CD4-positive, alpha-beta T cell treated with Interleukin-10 for 1 hour (primary cell): Measurements from ENCODE around the gene PACRG.

Source experiments
- DNase-seq: peaks from one replicate; pipeline ENCODE4 v3.0.0-alpha.2; 2020

Gene PACRG

DNA sequence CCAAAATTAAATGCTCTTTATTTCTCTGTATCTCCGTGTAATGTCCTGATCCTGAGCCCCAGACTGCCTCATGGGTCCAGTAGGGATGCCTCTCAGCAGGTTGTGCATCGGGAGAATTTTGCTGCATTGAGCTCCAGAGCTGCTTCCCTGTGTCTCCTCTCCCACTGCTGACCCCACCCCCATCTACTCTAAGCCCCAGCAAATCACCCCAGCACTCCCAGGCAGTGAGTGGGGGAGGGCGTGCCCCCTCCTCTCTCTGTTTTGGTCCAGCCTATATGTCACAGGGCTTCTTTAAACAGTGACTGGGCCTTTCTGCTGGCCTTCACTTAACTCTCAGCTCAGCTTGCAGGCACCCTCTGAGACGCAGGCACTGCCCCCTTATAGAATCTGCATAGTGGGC, 458.0 kb downstream of the PACRG start:
- DNase-seq: no peak

DNA sequence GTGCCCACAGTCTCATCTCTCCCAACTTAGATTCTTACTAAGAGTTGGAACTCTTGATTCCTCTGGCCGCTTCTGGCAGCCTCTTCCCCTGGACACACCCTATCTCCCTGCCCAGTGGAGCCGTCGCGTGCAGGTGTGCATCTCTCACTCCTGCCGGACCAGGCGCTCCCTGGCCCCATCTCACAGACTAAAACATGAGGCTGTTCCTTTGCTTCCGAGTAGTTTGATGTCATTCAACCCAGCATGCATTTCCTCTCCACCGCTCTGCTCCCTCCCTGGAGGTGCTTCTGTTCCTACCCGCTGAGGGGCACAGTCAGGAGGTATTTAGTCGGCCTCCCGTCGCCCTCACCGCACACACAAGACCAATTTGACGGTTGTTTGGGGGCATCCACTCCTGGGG, 458.8 kb downstream of the PACRG start:
- DNase-seq: no peak

DNA sequence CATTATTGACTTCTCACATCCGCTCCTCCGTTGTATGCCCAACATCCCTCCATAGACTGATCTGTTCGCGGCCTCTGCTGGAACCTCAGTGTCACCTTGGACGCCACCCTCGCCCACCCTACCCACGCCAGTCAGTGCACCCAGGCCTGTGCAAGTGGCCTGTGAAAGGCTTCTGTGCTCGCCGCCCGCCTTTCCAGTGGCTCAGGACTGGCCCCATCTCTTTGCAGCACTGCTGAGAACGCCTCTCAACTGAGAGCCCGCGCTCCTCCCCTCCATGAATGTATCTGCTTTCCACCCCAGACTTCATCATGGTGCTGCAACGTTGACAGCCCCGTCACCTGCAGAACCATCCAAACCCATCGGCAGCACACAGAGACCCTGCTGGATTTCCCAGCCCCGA, 459.4 kb downstream of the PACRG start:
- no peak for DNase-seq

GRCh38 chr6:163187606-163188005, 459.8 kb downstream of the PACRG start:
- DNase-seq: no peak

GRCh38 chr6:163188746-163189145, 461.0 kb downstream of the PACRG start:
- no peak for DNase-seq

- DNase-seq: no peak
Measured at GRCh38 chr6:163189609-163190008, 461.8 kb downstream of the PACRG start.

DNA sequence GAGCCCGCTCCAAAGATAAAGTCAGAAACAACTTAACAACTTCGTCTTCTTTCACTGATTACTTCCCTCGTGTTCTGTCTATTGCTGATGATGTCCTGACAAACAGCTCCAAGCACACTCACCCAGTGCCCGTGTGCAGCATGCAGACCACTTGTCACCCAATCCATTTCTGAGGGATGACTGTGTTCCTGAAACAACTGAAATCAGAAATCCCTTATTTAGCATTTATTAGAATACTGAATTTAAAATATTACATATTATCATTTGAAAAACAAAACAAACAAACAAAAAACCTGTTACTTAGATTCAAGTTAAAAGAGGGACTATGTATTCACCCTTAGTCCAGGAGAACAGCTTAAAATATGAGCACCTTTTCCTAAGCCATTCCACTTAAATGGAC, 463.0 kb downstream of the PACRG start:
- DNase-seq: no peak

DNA sequence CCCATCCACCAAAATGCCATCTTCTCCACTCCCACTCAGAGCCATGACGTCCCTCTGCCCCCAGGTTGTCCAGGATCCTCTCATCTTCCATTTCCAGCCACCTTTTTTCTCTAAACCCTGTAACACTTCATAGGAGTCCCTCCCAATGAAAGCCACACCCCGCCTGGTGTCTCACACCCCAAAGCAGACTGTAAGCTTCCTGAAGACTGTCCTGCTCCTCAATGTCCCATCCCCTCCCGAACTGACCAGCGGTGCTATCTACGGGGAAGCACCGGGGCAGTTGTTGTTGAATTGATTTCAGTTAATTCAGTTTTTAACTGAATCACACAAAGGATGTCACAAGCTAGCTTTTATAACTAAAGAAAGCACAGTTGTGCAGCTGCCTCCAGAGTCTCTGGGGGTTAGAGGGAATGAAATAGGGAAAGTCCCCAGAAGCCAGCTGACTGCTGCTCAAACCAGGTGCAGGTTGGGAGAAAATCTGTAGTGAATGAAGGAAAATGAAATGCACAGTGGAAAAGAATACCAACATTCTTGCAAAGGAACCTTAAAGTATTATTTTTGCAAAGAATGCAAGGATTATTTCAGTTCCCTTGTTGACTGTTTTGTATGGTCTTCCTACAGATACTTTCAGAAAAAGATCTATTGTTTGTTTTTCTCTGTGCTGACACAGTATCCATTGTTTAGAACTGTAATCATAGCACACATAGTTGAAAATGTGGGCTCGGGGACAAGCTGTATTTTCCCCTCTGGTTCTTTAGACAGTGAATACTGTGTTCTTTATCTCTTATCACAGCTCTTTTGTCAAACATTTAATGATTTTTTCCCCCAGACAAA, 464.1 kb downstream of the PACRG start:
- no peak for DNase-seq

- DNase-seq: no peak
Measured at GRCh38 chr6:163192591-163192990, 464.8 kb downstream of the PACRG start.

DNA sequence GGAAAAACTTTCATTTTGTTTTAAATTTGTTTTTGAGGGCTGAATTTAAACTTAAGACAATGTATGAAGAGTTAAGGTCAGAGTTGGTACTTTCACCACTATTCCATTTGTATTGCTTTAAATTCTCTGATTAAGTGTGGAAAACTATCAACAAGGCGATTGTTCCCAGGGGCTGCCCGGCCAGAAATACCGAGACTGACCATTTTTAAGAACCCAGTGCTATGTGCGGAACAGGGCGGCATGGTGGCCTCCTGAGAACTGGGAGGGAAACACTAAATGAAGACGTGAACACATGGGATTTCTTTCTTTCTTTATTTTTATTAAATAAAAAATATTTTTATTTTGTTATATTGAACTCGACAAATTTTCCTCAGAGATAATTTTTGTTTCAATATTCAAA, 465.6 kb downstream of the PACRG start:
- DNase-seq: no peak

DNA sequence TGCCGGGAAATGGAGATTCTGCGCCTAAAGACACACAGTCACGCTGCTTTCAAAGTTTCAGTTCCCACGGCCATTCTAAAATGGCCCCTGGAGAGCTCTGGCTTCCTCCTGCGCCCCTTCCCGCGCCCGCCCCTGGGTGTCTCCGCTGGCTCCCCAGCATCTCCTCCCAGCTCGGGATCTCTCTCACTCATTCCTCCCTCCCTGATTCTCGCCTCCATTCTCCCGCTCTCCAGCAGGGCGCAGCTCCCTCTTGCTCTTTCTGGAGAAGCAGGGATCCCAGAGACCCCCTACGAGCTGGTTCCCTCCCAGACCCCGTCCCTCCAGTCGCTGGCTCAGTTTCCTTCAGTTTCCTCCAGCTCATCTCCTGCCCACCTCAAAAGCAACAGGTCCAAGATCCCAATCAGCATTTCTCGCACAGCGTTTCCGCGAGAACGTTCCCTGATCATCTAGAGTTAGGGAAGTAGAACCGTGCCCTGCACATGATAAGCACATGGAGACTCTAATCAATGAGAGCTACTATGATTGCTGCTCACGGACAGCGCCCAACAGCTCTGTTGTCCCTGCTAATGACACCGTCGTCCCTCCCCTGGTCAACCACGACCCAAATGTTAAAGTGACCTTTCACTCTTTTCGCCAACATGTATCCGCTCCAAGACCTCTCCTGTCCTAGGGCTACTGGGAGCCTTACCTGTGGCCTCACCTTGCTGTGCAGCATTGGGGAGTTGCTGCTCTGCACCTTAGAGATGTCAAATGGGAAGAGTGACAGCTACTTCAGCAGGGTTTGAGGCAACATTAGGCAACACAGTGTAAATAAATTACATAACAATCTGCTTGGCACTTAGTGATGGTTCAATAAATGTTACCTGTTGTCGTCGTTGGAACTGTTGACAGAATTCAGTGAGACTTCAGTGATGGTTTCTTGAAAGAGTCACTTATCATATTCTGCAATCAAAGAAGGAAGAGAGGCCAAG, 468.2 kb downstream of the PACRG start:
- no peak for DNase-seq

DNA sequence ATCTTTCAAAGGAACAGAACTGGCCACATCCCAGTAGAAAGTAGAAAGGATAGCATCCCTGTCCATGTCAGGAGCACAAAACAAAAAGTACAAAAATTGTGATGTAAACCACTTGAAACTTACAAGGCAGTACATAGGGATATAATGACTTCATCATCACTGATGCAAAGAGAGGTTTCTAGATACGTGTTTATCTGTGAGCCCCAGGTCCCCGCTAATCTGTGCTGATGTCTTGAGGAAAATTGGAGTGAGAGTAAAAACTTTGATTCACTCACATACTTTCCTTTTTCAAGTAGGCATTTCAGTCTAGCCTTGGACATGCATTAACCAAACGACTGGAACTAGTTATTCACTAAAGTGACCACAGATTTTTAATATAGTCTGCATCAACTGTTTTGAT, 470.1 kb downstream of the PACRG start:
- DNase-seq: no peak

DNA sequence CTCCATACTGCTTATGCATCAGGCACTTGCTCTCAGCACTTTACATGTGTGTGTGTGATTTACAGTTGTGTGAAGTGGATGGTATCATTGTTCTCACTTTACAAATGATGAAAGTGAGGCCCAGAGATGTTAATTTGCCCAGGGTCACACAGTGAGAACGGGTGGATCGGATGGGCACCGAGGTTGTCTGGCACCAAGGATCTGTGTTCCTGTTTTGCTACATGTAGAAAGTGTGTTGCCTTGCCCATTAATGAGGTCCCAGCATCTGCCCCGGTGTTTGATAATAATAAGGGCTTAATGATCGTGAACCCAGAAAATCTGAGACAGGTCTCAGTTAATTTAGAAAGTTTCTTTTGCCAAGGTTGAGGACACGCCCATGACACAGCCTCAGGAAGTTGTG, 470.6 kb downstream of the PACRG start:
- DNase-seq: no peak

DNA sequence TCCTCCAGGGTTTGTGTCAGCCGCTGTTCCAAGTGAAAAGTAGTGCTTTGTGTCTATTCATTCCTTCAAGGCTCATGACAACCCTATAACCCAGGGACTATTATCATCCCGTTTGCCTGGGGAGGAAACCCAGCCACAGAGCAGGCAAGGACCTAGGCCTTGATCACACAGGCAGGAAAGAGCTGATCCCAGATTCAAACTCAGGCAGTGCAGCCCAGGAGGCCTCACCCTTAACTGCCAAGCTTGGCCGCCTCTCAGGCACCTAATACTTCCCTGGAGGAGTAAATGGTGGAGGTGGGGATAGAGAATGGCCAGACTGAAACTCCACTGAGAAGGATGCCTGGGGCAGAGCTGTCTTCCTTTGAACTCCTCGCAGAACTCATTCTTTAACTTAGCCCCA, 471.6 kb downstream of the PACRG start:
- DNase-seq: no peak

GRCh38 chr6:163200289-163200688, 472.5 kb downstream of the PACRG start:
- DNase-seq: no peak

DNA sequence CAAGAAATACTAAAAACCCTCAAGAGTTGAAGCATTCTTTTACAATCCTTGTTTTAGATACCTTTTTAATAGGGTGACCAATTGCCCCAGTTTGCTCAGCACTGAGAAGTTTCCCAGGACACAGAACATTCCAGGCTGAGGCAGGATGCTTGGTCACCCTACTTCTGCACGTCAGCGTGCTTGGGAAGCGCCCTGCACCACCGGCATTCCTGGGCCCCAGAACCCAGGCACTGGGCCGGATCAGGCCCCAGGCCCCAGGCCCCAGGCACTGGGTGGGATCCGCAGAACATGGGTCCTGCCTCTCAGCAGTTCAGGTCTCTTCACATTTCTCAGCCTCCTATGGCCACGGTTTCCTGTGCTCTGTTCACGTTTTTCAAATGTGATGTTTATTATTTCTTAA, 472.9 kb downstream of the PACRG start:
- no peak for DNase-seq

DNA sequence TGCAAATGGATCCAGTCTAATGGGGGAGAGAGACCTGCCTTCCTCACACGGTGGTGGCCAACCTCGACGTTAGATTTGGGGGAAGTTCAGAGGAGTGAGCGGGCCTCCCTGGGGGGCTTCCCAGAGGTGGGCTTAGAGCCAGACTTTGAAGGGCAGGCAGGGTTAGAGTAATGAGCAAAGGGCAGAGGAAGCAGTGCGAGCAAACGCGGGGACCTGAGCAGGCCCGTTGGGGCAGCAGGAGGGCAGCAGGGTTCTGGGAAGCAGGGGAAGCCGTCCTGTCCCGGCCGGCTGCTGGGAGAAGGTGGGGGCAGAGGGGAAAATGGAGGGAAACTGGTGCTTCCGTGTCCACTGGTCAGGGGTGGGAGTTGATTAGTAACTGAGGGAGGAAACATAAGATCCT, 474.1 kb downstream of the PACRG start:
- no peak for DNase-seq

GRCh38 chr6:163206196-163206595, 478.4 kb downstream of the PACRG start:
- DNase-seq: no peak

GRCh38 chr6:163207431-163208383, 479.9 kb downstream of the PACRG start:
- DNase-seq: no peak

- DNase-seq: no peak
Measured at GRCh38 chr6:163209005-163209404, 481.2 kb downstream of the PACRG start.

GRCh38 chr6:163212123-163212522, 484.3 kb downstream of the PACRG start:
- no peak for DNase-seq

- no peak for DNase-seq
Measured at GRCh38 chr6:163214259-163214658, 486.5 kb downstream of the PACRG start.

DNA sequence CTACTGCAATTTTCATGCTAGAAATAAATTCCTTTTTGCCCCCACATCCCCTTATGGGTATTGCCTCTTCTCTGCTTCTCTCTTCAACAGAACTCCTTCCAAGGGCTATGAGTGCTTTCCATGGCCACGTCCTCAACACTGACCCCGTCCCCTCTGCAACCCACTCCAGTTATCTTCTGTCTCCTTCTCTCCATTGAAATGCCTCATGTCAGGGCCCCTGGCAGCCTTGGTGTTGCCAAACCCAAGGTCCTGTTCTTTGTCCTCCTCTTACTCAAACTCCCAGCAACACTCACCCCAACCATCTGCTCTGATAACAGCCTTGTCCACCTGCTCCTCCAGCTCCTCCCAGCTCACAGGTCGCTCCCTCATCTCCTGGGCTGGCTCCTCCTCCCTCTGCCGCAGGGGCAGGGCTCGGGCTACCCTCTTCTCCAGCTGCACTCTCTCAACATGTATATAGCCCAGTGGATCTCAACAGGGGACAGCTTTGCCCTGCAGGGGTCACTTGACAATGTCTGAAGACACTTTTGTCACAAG, 490.7 kb downstream of the PACRG start:
- DNase-seq: no peak
